PC-9 (cell line): ENCODE results near the gene MMP15. TPM values are rescaled to one million over a fixed set of nuclear protein-coding genes. Genes with fewer than 3 reads are reported as not detected.
"Not testable (repeated sequence)": the region's sequence is repeated elsewhere in the genome, so short reads cannot be mapped to it uniquely, and the experiment has no call there.

Experiments
- BruUV-seq: library from RNA; stranded (reverse); fragments of 400-500 nt; replicated peaks from 2 replicates; lab custom pipeline; 2021; lab: Mats Ljungman, UMichigan
- CTCF ChIA-PET: fragments of 300-600 bp; sonication (Branson Sonifier 250); formaldehyde crosslinking; loops from one replicate; lab custom pipeline; 2022; ENCODE audit warnings: antibody characterized with exemption; lab: Charles Lee
- POLR2A ChIA-PET: fragments of 300-600 bp; sonication (Branson Sonifier 250); formaldehyde crosslinking; loops from one replicate; lab custom pipeline; 2022; ENCODE audit warnings: antibody characterized with exemption; ENCODE audit not compliant: unreplicated experiment; lab: Charles Lee
- DNase-seq, 2 experiments: peaks; one replicate each; pipeline versions ENCODE4 v3.0.0 to v3.0.0-alpha.2; 2015 to 2022; ENCODE audit warnings: mixed read lengths in 1 of 2
- H2AFZ ChIP-seq: fragments of 200-600 bp; sonication (generic); 2 replicates; pipeline ENCODE4 v1.8.1; 2017; ENCODE audit warnings: antibody characterized with exemption
- H3F3A ChIP-seq: fragments of 200-600 bp; sonication (generic); 2 replicates; pipeline ENCODE4 v1.8.1; 2017; ENCODE audit warnings: antibody characterized with exemption, mild to moderate bottlenecking, low read depth; ENCODE audit not compliant: insufficient read depth
- H3K27ac ChIP-seq: fragments of 200-600 bp; sonication (generic); 2 replicates; pipeline ENCODE4 v1.6.1; 2016; ENCODE audit warnings: mixed run types
- H3K27me3 ChIP-seq: fragments of 200-600 bp; sonication (generic); 2 replicates; pipeline ENCODE4 v1.6.1; 2016; ENCODE audit warnings: low read depth, mixed run types; ENCODE audit not compliant: insufficient read depth
- H3K36me3 ChIP-seq: fragments of 200-600 bp; sonication (generic); 2 replicates; pipeline ENCODE4 v1.6.1; 2016; ENCODE audit warnings: low read depth, mixed run types
- H3K4me1 ChIP-seq: fragments of 200-600 bp; sonication (generic); replicated peaks from 2 replicates; pipeline ENCODE4 v1.6.1; 2016; ENCODE audit warnings: mixed run types; ENCODE audit not compliant: insufficient read depth
- H3K4me2 ChIP-seq: fragments of 200-600 bp; sonication (generic); 2 replicates; pipeline ENCODE4 v1.6.1; 2017; ENCODE audit warnings: mixed run types
- H3K4me3 ChIP-seq: fragments of 200-600 bp; sonication (generic); 2 replicates; pipeline ENCODE4 v1.6.1; 2016; ENCODE audit warnings: mixed run types
- H3K79me2 ChIP-seq: fragments of 200-600 bp; sonication (generic); 2 replicates; pipeline ENCODE4 v1.6.1; 2017; ENCODE audit warnings: low read depth, mixed run types
- H3K9me2 ChIP-seq: fragments of 200-600 bp; sonication (generic); 2 replicates; pipeline ENCODE4 v1.8.1; 2017; ENCODE audit warnings: mild to moderate bottlenecking; ENCODE audit not compliant: insufficient read depth
- H3K9me3 ChIP-seq: fragments of 200-600 bp; sonication (generic); 2 replicates; pipeline ENCODE4 v1.8.1; 2016; ENCODE audit warnings: low read depth; ENCODE audit not compliant: insufficient read depth
- H4K20me1 ChIP-seq: fragments of 200-600 bp; sonication (generic); 2 replicates; pipeline ENCODE4 v1.8.1; 2017; ENCODE audit not compliant: insufficient read depth
- EZH2 ChIP-seq: fragments of 200-600 bp; sonication (generic); IDR thresholded peaks from 2 replicates; pipeline ENCODE4 v1.8.0; 2017; ENCODE audit warnings: antibody characterized with exemption, low read depth
- intact Hi-C: fragments of 100-400 bp; cut with micrococcal nuclease; formaldehyde crosslinking; loops from one replicate; pipeline ENCODE4 v1.10.0; 2022; ENCODE audit not compliant: unreplicated experiment
- total RNA-seq: library from RNA; stranded (reverse); gene quantifications from 2 replicates; pipeline ENCODE4 v1.2.3, GENCODE V29; 2021
- TF ChIP-seq, protein P1 (sequence below): fragments of 200-600 bp; sonication (generic); conservative IDR thresholded peaks from 2 replicates; pipeline ENCODE4 v1.6.1; 2017; ENCODE audit warnings: mixed run types, antibody characterized with exemption, mild to moderate bottlenecking, moderate library complexity

MMP15 gene
- total RNA-seq, 1 experiment from 2014 or later = 20.1 TPM

DNA sequence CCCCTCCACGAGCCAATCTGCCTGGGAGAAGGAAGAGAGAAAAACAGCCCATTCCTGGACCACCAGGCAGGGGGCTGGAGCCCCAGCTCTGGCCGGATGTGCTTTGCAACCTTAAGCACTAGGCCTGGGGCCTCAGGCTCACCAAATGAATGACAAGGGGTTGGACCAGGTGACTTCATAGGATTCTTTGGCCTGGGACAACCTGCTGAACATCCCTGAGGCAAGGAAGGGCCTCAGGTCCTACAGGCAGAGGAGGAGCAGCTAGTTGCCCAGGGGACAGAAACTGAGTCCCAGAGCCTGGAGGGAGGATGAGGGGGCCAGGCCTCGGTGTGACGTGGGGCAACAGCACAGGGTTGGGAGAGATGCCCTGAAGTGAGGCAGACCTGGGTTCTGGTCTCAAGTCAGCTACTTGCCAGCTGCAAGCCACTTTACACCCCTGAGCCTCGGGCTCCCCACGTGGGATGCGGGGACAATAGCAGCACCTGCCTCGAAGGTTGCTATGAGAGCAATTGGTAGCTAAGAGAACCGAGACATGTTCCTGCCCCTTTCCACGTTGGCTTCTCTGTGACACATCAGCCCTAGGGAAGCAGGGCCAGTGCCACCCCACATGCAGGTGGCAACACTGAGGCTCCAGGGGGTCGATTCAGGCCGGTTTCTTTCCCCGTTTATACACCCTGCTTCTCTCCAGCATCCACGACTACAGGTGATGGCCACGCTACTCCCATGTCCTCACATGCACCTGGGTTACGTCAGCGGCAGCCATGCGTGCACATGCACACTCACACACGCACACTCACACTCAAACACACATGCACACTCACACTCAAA, 61.0 kb downstream of the MMP15 start:
- H4K20me1 ChIP-seq = no peaks in the 10 kb centered on the region
- no peaks in the 10 kb centered on the region for H3K36me3 ChIP-seq
- H3K79me2 ChIP-seq = no peaks in the 10 kb centered on the region
- H3F3A ChIP-seq = no peaks in the 10 kb centered on the region
- H3K27me3 ChIP-seq = no peaks in the 10 kb centered on the region
- no TSS peak for BruUV-seq
- H3K4me2 ChIP-seq = no peak overlapping the region
- no peaks in the 10 kb centered on the region for H3K9me3 ChIP-seq
- intact Hi-C loops = no loop called here
- no peak for DNase-seq
- TF ChIP-seq EZH2 = no peak
- TF ChIP-seq, protein P1, sequence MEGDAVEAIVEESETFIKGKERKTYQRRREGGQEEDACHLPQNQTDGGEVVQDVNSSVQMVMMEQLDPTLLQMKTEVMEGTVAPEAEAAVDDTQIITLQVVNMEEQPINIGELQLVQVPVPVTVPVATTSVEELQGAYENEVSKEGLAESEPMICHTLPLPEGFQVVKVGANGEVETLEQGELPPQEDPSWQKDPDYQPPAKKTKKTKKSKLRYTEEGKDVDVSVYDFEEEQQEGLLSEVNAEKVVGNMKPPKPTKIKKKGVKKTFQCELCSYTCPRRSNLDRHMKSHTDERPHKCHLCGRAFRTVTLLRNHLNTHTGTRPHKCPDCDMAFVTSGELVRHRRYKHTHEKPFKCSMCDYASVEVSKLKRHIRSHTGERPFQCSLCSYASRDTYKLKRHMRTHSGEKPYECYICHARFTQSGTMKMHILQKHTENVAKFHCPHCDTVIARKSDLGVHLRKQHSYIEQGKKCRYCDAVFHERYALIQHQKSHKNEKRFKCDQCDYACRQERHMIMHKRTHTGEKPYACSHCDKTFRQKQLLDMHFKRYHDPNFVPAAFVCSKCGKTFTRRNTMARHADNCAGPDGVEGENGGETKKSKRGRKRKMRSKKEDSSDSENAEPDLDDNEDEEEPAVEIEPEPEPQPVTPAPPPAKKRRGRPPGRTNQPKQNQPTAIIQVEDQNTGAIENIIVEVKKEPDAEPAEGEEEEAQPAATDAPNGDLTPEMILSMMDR = no peak
- no peak overlapping the region for H3K4me3 ChIP-seq
- ChIA-PET CTCF (no interaction called here), POLR2A (no interaction called here)
- no peaks in the 10 kb centered on the region for H3K9me2 ChIP-seq
- no peak overlapping the region for H2AFZ ChIP-seq
- H3K4me1 ChIP-seq = no peaks in the 10 kb centered on the region
- no peak overlapping the region for H3K27ac ChIP-seq

DNA sequence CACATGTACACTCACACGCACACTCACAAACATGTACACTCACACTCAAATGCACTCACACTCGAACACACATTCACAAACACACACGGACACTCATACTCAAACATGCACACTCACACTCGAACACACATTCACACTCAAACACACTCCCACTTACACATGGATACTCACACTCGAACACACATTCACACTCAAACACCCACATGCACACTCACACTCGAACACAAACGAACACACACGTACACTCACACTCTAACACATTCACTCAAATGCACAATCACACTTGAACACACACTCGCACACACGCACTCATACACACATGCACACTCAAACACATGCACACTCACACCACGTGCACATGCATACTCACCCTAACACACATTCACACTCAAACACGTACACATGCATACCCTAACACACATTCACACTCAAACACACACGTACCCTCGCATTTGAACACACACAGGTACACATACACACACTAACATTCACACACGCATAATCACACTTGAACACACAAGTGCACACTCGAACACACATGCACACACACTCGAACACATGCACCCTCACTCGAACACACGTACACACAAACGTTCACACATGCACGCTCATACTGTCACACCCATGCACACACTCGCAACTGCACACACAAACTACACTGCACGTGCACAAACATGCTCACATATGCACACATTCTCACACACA, 61.8 kb downstream of the MMP15 start:
- Histone ChIP-seq H4K20me1 (no peaks in the 10 kb centered on the region), H3K27me3 (peaks cover 7% of the 10 kb centered on the region; the same call in 1 of the 2 replicates), H3K79me2 (no peaks in the 10 kb centered on the region), H3K4me2 (no peak overlapping the region), H3K36me3 (no peaks in the 10 kb centered on the region), H3K4me1 (no peaks in the 10 kb centered on the region), H3K9me2 (no peaks in the 10 kb centered on the region), H3K9me3 (no peaks in the 10 kb centered on the region), H3F3A (no peaks in the 10 kb centered on the region), H3K27ac (no peak overlapping the region), H2AFZ (no peak overlapping the region), H3K4me3 (no peak overlapping the region)
- CTCF ChIA-PET = no interaction called here
- intact Hi-C loops = no loop called here
- DNase-seq = no peak
- TF ChIP-seq, protein P1 = no peak
- TF ChIP-seq EZH2 = no peak
- no TSS peak for BruUV-seq
- POLR2A ChIA-PET = no interaction called here

DNA sequence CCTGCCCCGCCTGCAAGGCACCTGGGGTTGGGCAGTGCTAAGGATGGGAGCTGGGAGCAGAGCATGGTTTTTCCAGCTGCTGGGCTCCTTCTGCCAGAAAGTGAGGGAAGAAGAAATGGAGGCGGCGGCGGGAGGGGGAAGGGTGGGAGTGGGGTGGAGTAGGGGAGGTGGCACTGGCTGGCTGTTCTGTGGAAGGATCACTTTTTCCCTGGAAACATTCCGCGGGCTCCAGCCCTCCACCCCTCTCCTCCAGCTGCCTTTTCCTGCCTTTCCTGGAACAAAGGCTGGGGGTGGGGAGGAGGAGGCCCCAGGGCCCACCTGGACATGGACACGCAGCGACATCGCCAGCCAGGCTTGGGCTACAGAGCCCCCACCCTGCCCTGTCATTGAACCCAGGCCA, 62.5 kb downstream of the MMP15 start:
- Histone ChIP-seq H3K4me2 (no peak overlapping the region), H3K79me2 (no peaks in the 10 kb centered on the region), H3K27ac (no peak overlapping the region), H3K4me1 (no peaks in the 10 kb centered on the region), H3K36me3 (no peaks in the 10 kb centered on the region), H3F3A (no peaks in the 10 kb centered on the region), H3K9me2 (no peaks in the 10 kb centered on the region), H3K27me3 (peaks cover 7% of the 10 kb centered on the region; the same call in 1 of the 2 replicates), H4K20me1 (no peaks in the 10 kb centered on the region), H3K4me3 (no peak overlapping the region), H2AFZ (no peak overlapping the region), H3K9me3 (no peaks in the 10 kb centered on the region)
- TF ChIP-seq, protein P1 = no peak
- TF ChIP-seq EZH2 = no peak
- DNase-seq = no peak
- intact Hi-C loops = no loop called here
- ChIA-PET CTCF (no interaction called here), POLR2A (no interaction called here)
- BruUV-seq = no TSS peak

DNA sequence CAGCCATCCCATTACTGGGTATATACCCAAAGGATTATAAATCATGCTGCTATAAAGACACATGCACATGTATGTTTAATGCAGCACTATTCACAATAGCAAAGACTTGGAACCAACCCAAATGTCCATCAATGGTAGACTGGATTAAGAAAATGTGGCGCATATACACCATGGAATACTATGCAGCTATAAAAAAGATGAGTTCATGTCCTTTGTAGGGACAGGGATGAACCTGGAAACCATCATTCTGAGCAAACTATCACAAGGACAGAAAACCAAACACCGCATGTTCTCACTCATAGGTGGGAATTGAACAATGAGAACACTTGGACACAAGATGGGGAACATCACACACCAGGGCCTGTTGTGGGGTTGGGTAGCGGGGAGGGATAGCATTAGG, 64.8 kb downstream of the MMP15 start:
- H3K79me2 ChIP-seq, H3K9me2 ChIP-seq, DNase-seq, H3K36me3 ChIP-seq, H3K4me2 ChIP-seq, H3K27ac ChIP-seq, BruUV-seq, H3K4me1 ChIP-seq, H3F3A ChIP-seq, H3K9me3 ChIP-seq, H3K4me3 ChIP-seq, CTCF ChIA-PET, POLR2A ChIA-PET, H2AFZ ChIP-seq, intact Hi-C loops, H4K20me1 ChIP-seq: not testable (repeated sequence)
- H3K27me3 ChIP-seq = peaks cover 24% of the 10 kb centered on the region; the same call in 1 of the 2 replicates
